ENCODE data around the gene DNAAF5. TPM values are rescaled to one million over a fixed set of nuclear protein-coding genes. Genes with fewer than 3 reads are reported as not detected.

DNAAF5 gene
- total and polyA plus RNA-seq, 9 of the 15 experiments (the other 6 are each of a cell fraction or from before 2014, with no cell fraction given): 3.1 to 69.7 (median 19.1) TPM

DNA sequence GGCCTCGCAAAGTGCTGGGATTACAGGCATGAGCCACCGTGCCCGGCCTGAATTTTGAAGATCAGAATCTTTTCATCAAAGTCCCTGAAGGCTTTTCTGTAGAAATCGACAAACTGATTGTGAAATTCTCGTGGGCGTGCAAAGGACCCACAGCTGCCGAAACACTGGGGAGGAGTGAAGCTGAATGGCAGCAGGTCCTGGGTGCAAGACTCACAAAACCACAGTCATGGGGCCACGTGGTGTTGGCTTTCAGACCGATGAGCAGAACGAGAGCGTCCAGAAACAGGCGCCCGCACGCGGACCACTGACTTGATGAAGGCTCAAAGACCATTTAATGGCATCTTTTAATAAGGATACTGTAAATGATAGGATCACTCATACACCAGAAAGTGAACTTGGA is 25.3 kb downstream of the DNAAF5 start:
- no peak overlapping the region for H2AFZ ChIP-seq (ENCODE audit: low read depth, low read length)
- BruUV-seq (replicated peaks): no TSS peak
- POLR2A ChIA-PET: no interaction called here
- ATAC-seq (no peak), DNase-seq (ENCODE audit: extremely low read depth in 1 of 4, low spot score in 3 of 4) (no peak), FAIRE-seq (no peak)
- no peak overlapping the region for H3K4me2 ChIP-seq (ENCODE audit: insufficient read depth, low read length)
- H3K4me1 ChIP-seq (replicated peaks in 1 of 2; ENCODE audit: control insufficient read depth in 2 of 2, insufficient read depth in 2 of 2, low read length in 2 of 2): peaks cover 0 to 1% of the 10 kb centered on the region in 2 experiments; a peak in 1 of 5 replicates
- no peak overlapping the region for H3K27ac ChIP-seq (ENCODE audit: extremely low read depth, low read depth, low read length)
- CTCF ChIA-PET (ENCODE audit: low intra/inter-chr PET ratio): no interaction called here
- intact Hi-C loops (cut with micrococcal nuclease) (no loop called here), in situ Hi-C loops (cut with MboI) (no loop called here)
- H3K9me1 ChIP-seq (ENCODE audit: control insufficient read depth, insufficient read depth, low read length): no peaks in the 10 kb centered on the region
- 92% methylated on average over 15 of the region's 15 CpGs for WGBS (ENCODE audit: insufficient coverage, low coverage, missing lambda C conversion rate)
- no peaks in the 10 kb centered on the region for H4K20me1 ChIP-seq (replicated peaks; ENCODE audit: control insufficient read depth, insufficient read depth, low read length)
- H3K4me3 ChIP-seq: no peak overlapping the region
- no peak for TF ChIP-seq ZNF12 (CRISPR knock-in tag; IDR thresholded peaks at IDR 0.05)
- no peak for TF ChIP-seq EP400 (IDR thresholded peaks at IDR 0.05)
- no peak for TF ChIP-seq SNIP1 (IDR thresholded peaks at IDR 0.05; ENCODE audit: low read depth)
- no peak for TF ChIP-seq XRCC4 (IDR thresholded peaks at IDR 0.05; ENCODE audit: extremely low read depth, insufficient read depth, insufficient read length)
- TF ChIP-seq GABPB2 (CRISPR knock-in tag; conservative IDR thresholded peaks at IDR 0.05): no peak
- TF ChIP-seq, protein P1, sequence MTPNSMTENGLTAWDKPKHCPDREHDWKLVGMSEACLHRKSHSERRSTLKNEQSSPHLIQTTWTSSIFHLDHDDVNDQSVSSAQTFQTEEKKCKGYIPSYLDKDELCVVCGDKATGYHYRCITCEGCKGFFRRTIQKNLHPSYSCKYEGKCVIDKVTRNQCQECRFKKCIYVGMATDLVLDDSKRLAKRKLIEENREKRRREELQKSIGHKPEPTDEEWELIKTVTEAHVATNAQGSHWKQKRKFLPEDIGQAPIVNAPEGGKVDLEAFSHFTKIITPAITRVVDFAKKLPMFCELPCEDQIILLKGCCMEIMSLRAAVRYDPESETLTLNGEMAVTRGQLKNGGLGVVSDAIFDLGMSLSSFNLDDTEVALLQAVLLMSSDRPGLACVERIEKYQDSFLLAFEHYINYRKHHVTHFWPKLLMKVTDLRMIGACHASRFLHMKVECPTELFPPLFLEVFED (CRISPR knock-in tag; conservative IDR thresholded peaks at IDR 0.05): no peak
- TF ChIP-seq ZNF586 (CRISPR knock-in tag; conservative IDR thresholded peaks at IDR 0.05): no peak
- TF ChIP-seq, protein P2, sequence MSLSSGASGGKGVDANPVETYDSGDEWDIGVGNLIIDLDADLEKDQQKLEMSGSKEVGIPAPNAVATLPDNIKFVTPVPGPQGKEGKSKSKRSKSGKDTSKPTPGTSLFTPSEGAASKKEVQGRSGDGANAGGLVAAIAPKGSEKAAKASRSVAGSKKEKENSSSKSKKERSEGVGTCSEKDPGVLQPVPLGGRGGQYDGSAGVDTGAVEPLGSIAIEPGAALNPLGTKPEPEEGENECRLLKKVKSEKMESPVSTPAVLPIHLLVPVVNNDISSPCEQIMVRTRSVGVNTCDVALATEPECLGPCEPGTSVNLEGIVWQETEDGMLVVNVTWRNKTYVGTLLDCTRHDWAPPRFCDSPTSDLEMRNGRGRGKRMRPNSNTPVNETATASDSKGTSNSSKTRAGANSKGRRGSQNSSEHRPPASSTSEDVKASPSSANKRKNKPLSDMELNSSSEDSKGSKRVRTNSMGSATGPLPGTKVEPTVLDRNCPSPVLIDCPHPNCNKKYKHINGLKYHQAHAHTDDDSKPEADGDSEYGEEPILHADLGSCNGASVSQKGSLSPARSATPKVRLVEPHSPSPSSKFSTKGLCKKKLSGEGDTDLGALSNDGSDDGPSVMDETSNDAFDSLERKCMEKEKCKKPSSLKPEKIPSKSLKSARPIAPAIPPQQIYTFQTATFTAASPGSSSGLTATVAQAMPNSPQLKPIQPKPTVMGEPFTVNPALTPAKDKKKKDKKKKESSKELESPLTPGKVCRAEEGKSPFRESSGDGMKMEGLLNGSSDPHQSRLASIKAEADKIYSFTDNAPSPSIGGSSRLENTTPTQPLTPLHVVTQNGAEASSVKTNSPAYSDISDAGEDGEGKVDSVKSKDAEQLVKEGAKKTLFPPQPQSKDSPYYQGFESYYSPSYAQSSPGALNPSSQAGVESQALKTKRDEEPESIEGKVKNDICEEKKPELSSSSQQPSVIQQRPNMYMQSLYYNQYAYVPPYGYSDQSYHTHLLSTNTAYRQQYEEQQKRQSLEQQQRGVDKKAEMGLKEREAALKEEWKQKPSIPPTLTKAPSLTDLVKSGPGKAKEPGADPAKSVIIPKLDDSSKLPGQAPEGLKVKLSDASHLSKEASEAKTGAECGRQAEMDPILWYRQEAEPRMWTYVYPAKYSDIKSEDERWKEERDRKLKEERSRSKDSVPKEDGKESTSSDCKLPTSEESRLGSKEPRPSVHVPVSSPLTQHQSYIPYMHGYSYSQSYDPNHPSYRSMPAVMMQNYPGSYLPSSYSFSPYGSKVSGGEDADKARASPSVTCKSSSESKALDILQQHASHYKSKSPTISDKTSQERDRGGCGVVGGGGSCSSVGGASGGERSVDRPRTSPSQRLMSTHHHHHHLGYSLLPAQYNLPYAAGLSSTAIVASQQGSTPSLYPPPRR (CRISPR knock-in tag; IDR thresholded peaks at IDR 0.05; ENCODE audit: borderline replicate concordance): no peak
- TF ChIP-seq, protein P3, sequence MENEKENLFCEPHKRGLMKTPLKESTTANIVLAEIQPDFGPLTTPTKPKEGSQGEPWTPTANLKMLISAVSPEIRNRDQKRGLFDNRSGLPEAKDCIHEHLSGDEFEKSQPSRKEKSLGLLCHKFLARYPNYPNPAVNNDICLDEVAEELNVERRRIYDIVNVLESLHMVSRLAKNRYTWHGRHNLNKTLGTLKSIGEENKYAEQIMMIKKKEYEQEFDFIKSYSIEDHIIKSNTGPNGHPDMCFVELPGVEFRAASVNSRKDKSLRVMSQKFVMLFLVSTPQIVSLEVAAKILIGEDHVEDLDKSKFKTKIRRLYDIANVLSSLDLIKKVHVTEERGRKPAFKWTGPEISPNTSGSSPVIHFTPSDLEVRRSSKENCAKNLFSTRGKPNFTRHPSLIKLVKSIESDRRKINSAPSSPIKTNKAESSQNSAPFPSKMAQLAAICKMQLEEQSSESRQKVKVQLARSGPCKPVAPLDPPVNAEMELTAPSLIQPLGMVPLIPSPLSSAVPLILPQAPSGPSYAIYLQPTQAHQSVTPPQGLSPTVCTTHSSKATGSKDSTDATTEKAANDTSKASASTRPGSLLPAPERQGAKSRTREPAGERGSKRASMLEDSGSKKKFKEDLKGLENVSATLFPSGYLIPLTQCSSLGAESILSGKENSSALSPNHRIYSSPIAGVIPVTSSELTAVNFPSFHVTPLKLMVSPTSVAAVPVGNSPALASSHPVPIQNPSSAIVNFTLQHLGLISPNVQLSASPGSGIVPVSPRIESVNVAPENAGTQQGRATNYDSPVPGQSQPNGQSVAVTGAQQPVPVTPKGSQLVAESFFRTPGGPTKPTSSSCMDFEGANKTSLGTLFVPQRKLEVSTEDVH (IDR thresholded peaks at IDR 0.05; ENCODE audit: low read depth, partially characterized antibody): no peak
- TF ChIP-seq, protein P4, sequence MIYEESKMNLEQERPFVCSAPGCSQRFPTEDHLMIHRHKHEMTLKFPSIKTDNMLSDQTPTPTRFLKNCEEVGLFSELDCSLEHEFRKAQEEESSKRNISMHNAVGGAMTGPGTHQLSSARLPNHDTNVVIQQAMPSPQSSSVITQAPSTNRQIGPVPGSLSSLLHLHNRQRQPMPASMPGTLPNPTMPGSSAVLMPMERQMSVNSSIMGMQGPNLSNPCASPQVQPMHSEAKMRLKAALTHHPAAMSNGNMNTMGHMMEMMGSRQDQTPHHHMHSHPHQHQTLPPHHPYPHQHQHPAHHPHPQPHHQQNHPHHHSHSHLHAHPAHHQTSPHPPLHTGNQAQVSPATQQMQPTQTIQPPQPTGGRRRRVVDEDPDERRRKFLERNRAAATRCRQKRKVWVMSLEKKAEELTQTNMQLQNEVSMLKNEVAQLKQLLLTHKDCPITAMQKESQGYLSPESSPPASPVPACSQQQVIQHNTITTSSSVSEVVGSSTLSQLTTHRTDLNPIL (CRISPR knock-in tag; IDR thresholded peaks at IDR 0.05): no peak
- TF ChIP-seq ZBTB17 (CRISPR knock-in tag; IDR thresholded peaks at IDR 0.05): no peak
- TF ChIP-seq HLTF (IDR thresholded peaks at IDR 0.05): no peak
- no peak for TF ChIP-seq ZNF551 (CRISPR knock-in tag; IDR thresholded peaks at IDR 0.05)
- TF ChIP-seq ZNF165 (CRISPR knock-in tag; IDR thresholded peaks at IDR 0.05; ENCODE audit: borderline replicate concordance): no peak
- H3K9ac ChIP-seq (ENCODE audit: insufficient read depth in 1 of 2, low read depth in 2 of 2, low read length in 2 of 2): no peak overlapping the region
- 0 out of 2 replicates have a peak, but pooled peaks cover 3% of the 10 kb centered on the region for H3K9me3 ChIP-seq (replicated peaks; ENCODE audit: control insufficient read depth, insufficient read depth, low read depth, low read length)
- no peaks in the 10 kb centered on the region for H3K27me3 ChIP-seq (ENCODE audit: control insufficient read depth in 2 of 2, insufficient read depth in 2 of 2, low read length in 2 of 2)
- peaks cover 79% of the 10 kb centered on the region; the same call in 2 of the 3 replicates for H3K36me3 ChIP-seq (ENCODE audit: control insufficient read depth, insufficient read depth, low read length)
- peaks cover 22% of the 10 kb centered on the region for H3K79me2 ChIP-seq (ENCODE audit: control insufficient read depth, insufficient read depth, low read length)

Measured in K562 (cell line).